GM21423 (cell line): Measurements from ENCODE around the gene PTS.
"Not testable (repeated sequence)": the region's sequence is repeated elsewhere in the genome, so short reads cannot be mapped to it uniquely, and the experiment has no call there.

Experiments
- ATAC-seq: cut with Tn5 transposase; IDR thresholded peaks from one replicate; pipeline ENCODE4 v1.9.1; 2021; ENCODE audit warnings: mild to moderate bottlenecking, moderate library complexity; ENCODE audit not compliant: unreplicated experiment

The PTS gene

GRCh38 chr11:112226062-112226830 is at the start of gene PTS:
PTS (plus strand) TSS chr11:112226428; CDS start chr11:112226444, 16 bp downstream.
- ATAC-seq, result peak; percentile 95

DNA sequence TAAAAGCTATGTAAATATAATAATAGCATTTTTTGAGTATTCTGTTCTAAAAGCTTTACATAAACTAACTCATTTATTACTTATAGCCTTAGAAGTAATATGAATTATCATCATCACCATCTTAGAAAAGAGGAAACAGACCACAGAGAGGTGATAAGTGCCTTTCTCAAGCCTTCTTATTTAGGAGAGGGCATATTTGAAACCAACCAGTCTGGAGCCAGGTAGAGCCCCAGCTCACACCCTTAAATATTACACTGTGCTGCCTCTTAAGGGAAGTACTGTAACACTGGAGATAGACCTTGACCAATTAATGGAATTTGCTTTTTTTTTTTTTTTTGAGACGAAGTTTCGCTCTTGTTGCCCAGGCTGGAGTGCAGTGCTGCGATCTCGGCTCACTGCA is 48.6 kb upstream of the PTS start:
- no peak for ATAC-seq

DNA sequence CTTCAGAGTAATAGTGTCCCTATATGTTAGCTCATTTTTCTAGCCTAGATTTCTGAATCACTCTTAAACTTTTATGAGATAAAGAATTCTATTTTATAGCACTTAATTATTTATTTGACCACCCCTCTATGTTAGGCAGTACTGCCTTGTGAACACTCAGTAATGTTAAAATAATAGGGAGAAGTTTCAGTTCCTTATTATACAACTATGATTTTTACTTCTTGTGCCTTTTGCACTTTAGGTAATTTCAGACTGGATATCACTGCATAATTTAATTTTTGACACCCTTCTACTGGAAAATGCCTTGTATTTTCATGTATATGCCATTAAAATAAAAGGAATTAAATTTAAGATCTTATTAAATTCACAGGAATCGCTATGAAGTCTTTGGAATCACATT is 47.8 kb upstream of the PTS start:
- ATAC-seq, result no peak

- ATAC-seq, result no peak
Observed at GRCh38 chr11:112178936-112179335, 47.3 kb upstream of the PTS start.

DNA sequence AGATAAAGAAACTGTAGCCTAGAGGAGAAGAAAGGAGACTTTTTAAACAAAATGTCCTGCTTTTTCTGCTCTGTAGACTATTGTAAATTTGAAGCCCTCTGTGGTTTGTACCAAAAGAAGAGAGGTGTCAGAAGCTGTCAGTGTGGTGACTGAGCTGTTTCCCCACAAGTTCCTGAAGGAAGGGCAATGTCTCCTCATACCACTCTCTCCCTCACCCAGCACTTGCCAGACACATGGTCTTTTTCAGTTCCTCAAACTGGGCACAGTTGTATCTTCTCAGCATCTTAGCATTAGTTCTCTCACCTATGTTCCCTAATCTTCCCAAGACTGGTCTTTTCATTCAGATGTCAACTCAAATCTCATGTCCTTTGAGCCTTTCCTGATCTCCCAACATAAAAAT is 46.6 kb upstream of the PTS start:
- peak; percentile 72 for ATAC-seq

- no peak for ATAC-seq
Observed at GRCh38 chr11:112182867-112183266, 43.4 kb upstream of the PTS start.

DNA sequence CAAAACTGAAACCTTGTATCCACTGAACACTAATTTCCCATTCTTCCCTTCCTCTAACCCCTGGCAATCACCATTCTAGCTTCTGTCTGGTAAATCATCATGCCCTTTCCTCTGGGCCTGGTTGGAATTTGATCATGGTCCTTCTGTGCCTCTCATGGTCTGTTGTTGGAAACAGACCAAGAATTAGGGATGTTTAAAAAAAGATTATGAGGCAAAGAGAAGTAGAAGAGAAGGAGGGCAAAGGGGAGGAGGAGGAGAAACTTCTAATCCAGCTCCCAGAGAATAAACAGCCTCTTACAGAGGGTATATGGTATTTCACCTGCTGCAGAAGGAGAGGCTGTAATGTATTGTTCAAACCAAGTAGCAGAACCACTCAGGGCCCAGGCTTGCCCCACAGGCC is 40.3 kb upstream of the PTS start:
- no peak for ATAC-seq

DNA sequence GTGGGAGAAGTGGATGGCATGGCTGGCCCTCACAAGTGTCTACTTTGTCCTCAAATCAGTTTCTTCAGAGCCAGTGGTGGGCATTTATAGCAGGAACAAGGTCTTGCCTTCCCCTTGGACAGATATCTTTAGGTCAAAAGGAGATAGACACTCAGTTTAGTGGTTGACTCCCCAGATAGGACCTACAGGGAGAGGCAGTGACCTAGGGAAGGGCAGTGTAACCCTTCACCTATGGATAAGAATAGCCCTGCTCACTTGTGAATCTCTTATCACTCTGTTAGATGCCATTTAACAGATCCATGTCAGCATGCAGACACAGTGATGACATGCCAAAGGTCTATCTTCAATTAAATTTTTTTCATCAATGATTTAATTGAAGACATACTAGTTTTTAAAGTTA is 39.9 kb upstream of the PTS start:
- no peak for ATAC-seq

DNA sequence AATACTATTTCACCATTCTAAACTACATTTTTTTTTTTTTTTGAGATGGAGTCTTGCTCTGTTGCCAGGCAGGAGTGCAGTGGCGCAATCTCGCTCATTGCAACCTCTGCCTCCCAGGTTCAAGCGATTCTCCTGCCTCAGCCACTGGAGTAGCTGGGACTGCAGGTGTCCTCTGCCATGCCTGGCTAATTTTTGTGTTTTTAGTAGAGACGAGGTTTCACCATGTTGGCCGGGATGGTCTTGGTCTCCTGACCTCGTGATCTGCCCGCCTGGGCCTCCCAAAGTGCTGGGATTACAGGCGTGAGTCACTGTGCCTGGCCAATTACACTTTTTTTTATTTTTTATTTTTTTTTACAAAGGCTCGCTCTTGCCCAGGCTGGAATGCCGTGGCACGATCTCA is 31.1 kb upstream of the PTS start:
- ATAC-seq, result not testable (repeated sequence)

DNA sequence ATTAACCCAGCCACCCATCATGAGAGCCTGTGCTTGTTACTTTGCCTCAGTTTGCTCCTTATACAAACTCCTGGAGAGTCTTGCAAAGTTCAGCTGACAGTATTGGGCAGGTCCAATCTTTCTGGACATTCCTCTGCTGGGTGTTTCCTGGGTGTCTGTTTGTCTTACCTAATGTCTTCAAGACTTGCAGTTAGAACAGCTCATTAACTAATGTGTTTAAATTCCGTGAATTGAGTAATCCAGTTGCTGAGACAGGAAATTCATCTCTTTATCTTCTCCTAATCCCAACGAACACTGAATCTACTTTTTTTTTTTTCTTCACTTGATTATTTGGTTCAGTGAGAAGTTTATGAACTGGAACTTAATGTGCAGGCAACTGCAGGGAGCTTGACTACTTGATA is 30.3 kb upstream of the PTS start:
- ATAC-seq, result no peak

DNA sequence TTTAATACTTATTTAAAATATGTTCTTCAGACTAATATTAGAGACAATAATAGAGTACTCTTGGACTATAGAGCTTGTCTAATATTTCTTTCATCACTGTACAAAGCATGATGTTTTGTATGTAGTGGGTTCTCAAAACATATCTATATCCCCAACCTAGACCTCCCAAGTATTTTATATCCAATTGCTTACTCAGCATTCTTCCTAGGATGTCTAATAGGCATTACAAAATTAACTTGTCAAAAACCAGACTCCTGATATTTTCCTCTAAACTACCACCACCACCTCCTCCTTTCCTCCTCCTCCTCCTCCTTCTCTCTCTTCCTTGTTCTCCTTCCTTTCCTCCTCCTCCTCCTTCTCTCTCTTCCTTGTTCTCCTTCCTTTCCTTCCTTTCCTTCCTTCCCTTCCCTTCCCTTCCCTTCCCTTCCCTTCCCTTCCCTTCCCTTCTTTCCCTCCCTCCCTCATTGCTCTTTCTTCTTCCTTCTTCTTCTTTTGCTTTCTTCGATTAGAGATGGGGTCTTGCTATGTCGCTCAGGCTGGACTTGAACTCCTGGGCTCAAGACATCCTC is 29.6 kb upstream of the PTS start:
- no peak for ATAC-seq

GRCh38 chr11:112199101-112199500 is 27.1 kb upstream of the PTS start:
- not testable (repeated sequence) for ATAC-seq

- no peak for ATAC-seq
Observed at GRCh38 chr11:112200252-112200651, 26.0 kb upstream of the PTS start.

- no peak for ATAC-seq
Observed at GRCh38 chr11:112206071-112206470, 20.2 kb upstream of the PTS start.

DNA sequence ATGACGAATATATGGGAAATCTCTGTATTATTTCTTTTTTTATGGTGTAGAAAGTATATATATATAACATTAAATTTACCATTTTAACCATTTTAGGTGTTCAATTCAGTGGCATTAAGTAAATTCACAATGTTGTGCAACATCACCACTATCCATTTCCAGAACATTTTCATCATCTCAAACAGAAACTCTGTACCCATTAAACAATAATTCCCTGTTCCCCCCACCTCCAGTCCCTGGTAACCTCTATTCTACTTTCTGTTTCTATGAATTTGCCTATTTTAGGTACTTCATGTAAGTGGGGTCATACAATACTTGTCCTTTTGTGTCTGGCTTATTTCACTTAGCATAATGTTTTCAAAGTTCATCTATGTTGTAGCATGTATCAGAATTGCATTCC is 15.3 kb upstream of the PTS start:
- no peak for ATAC-seq

GRCh38 chr11:112211536-112211935 is 14.7 kb upstream of the PTS start:
- no peak for ATAC-seq

DNA sequence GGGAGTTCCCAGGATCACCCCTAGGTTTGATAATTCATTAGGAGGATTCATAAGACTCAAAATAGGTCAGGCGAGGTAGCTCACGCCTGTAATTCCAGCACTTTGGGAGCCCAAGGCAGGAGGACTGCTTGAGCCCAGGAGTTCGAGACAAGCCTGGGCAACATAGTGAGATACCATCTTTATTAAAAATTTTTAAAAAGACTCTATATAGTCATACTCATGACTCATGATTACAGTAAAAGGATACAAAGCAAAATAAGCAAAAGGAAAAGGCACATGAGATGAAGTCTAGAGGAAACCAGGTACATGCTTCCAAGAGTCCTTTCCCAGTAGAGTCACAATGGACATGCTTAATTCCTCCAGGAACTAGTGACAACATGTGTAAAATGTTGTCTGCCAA is 13.9 kb upstream of the PTS start:
- ATAC-seq, result no peak

DNA sequence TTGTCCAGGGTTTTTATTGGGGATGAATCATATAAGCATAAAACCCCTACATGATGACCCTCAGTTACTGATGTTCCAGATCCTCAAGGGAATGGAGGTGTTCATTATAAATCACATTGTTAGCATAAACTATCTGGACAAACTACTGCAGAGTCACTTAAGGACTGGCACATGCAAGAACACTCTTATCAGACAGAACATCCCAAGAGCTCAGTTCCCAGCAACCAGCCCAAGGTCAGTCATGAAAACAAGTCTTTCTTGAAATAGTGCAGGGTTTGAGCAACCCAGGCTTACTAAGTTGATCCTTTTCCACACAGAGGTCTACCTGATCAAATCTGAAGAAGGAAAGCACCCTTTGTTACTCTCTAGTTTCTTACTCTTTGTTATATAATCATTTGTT is 13.5 kb upstream of the PTS start:
- ATAC-seq, result no peak

- no peak for ATAC-seq
Observed at GRCh38 chr11:112213753-112214152, 12.5 kb upstream of the PTS start.

- no peak for ATAC-seq
Observed at GRCh38 chr11:112215621-112216020, 10.6 kb upstream of the PTS start.

DNA sequence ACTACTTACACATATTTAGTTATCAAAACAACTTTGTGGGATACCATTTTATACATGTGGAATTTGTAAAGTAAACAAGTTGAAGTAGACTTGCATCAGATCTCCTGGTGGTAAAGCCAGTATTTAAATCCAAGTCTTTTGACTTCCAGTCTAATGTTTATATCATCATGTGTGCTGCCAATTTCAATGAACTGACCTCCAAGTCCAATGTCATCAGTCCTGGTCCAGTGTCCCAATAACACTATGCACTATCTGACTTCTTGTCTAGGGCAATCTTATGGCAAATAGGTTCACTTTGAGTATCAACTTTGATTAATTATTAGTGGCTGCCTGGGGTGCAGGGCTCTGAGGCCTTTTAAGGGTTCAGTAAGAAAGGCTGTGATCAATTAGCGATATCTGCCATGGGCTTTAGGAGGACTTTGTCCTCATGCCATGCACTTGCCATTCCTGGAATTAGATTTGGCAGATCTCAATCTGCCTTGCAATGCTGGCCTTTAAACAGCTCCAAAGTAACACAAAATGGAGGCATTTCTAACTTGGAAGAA is 9.6 kb upstream of the PTS start:
- ATAC-seq, result no peak

DNA sequence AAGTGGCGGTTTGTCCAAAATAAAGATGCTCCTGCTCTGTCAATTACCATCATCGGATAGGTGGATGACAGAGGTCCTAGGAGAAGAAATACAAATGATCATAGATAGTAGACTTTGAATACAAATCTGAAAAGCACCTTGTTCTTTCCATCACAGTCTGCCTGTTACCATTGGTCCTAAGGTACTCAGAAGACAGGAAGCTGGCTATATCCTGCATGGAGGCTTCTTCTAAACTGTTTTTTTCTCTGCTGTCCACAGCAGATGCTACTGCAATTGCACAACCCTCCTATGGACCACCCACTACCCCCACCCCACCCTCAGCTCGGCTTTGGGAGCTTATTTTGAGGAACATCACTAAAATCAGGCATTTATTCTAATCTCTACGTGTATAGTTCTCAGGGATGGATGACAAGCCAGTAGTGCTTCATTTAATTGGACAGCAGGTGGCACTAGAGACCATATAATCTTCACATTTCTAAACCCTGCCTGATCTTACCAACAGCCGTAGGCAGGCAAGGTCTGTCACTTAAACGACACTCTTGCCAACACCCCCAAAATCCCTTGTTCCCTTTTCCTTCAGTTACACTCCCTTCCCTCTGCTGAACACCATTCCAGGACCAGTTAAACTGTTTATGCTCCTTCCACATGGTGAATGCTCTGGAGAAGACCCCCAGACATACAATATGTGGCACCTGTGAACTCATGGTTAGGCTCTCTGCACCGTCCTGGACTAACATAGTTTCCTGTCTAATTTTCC is 6.6 kb upstream of the PTS start:
- ATAC-seq, result peak; percentile 92
